Measurements from ENCODE around the gene CYB561.
A peak's percentile ranks its signal among the peaks of the same experiment; 100 is the strongest.

Gene CYB561

DNA sequence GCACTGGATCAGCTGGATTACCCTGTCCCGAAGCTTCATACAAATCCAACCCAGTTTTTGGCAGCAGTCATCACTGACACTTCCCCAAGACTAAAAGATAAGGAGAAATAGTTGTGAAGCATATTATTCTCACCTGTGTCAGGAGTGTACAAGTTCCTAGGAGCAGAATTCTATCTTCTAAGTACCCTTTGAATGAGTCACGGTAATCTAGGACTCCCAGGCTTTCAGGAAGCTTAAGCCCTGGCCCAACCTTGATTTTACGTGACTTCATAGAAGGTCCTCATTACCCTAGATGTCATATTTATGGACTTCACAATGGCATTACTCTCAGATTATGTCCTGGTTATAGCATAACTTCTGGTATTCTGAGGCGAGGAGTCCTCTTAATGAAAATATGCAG, 31.9 kb downstream of the CYB561 start:
- no peak for DNase-seq (ENCODE audit: low read depth in 1 of 2, low spot score in 1 of 2)

DNA sequence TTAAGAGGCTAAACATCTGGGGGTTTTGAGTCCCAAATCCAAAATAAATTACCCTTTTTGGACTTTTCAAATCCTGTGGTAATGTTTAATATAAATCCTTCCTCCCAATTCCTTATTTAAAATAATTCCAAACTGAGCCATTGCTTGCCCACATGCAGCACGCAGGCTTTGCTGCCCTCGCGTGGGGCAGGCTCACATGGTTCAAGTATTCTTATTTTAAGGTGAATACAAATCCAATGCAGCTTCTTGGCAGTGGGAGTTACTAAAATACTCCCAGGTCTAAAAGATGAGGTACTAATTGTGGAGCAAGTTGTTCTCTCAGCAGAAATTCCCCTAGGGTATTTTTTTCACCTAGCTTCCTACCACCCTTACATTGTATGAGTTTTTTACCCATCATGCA, 33.0 kb downstream of the CYB561 start:
- DNase-seq (ENCODE audit: low read depth in 1 of 2, low spot score in 1 of 2) = no peak

DNA sequence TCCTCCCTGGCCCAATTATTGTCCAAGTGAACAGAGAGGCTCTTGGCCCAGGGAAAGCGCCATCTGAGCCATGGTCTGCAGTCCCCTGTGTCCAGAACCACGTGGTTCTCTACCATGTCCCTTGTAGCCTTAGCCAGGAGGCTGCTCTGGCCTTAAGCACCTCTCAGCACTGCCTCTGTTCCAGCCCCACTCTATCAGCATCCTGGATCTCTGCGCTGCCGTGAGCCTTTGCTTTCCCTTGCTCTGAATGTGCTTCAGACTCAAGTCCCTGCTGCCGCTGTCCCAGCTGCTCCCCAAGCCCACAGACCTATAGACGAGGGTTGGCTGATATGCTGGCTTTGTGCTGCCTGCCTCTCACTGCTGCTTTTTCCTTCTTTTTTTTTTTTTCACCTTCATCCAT, 33.9 kb downstream of the CYB561 start:
- DNase-seq (ENCODE audit: low read depth in 1 of 2, low spot score in 1 of 2) = no peak

DNA sequence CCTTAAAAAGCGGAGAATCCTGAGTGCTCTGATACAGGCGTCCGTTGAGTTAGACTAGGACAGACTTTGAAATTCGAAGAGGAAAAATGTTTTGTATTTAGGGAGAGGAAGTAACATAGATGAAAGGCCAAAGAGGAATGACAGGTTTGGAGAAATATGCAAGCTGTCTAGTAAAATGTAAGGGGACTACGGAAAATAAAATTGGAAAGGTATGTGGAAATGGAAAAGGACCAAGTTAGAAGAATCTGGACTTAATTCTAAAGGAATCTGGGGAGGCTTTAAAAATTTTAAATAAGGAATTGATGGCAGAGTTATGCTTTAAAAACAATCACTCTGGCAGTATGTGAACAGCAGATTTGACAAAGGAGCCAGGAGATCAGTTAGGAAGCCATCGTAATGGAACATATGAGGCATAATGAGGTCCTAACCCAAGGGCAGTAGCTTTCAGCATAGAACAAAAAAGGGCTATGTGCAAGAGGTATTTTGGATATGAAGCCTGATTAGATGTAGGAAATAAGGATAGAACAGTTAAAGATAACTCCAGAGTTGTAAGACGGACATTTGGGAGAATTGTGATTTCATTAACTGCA, 38.3 kb downstream of the CYB561 start:
- no peak for DNase-seq (ENCODE audit: low read depth in 1 of 2, low spot score in 1 of 2)

DNA sequence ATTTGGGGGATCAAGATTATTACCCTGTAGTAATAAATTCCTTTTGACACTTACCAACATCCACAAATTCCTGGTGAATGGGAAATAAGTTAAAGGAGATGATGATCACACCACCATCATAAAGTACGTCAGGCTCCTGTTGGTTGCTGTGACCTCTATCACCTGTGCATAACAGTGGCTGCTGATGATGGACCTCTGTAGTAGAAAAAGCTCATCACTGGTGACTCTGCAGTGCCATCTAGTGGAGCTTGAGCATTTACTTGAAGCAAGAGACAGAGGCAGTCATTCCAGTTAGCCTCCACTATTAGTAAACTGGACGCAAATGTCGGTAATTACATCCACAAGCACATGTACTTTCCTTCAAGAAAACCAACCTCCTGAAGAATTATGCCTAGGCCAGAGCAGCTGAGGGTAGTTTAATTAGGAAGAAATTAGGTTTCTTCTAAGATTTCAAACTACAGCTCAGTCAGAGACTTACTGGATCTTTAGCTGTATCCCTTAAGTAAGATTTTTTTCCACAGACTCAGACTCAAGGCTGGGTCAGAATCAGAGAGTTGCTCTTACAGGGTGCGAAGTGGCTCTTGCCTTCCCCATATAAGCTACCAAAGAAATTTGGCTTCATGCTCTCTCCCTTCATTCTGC, 39.3 kb downstream of the CYB561 start:
- DNase-seq (ENCODE audit: low read depth in 1 of 2, low spot score in 1 of 2) = peak in 1 of 2 donors; percentile 79

DNA sequence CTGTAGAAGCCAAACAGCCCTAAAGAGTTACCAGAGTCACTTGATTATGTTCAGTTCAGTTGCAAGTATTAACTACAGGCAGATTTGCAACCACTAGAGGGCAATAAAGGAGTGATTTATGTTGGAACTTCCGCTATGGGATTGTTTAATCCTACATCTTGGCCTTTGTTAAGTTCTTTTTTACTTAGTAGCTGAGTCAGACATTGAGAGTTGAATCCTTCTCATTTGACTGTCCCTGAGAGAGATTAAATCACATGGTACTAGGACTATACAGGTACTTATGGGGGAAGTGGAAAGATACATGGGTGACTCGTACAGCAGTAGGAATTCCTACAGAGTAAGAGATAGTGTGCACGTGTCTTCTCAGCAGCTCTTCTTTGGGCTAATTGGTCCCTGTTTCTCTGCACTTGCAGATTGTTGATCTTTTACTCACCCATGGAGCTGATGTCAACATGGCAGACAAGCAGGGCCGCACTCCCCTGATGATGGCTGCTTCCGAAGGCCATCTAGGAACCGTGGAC, 40.3 kb downstream of the CYB561 start:
- no peak for DNase-seq (ENCODE audit: low read depth in 1 of 2, low spot score in 1 of 2)

DNA sequence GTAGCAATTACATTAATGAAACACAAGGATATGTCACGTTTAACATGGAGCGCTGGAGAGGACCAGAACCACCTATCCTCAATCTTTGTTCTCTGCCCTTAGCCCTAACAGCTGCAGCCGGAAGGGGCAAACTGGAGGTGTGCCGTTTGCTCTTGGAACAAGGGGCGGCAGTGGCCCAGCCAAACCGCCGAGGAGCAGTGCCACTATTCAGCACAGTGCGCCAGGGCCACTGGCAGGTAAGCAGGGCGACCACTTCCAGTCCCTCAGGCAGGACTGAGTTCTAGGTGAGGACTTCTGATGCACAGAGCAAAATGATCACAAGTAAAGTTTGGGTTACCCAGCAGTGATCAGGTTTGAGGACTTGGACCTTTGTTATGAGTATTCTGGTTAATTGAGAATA, 41.1 kb downstream of the CYB561 start:
- no peak for DNase-seq (ENCODE audit: low read depth in 1 of 2, low spot score in 1 of 2)

DNA sequence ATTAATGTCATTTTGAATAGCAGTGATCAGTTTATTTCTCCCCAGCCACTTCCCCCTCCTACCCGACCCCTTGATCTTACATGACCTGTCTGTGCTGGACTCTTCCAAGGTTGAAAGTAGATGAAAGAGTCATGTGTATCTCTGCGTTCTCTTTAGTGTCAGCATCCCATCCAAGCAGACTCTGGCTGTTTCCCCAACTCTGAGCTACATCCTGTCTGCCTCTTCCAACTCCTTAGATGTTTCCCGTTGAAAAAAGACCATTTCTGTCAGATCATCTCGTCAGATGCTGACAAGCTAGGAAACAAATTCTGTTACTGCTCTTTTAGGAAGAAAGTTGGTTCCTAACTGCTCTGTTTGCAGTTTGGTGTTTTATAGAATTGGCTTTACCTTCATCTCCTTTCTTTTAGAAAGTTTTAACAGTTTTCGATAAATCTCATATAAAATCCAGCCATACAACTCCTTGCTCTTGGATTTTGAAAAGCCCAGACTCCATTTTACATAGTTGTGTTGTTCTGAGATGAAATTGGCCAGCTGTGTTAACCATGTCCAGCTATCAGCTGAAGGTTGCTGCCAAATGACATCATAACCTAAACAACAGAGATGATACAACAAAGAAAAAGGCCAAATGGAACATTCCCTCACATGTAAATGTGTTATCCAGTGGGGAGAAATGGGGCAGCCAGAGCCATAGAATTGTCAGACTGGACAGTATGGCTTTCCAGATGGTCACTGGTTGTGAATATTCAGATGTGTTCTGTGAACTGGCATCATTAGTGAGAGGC, 43.5 kb downstream of the CYB561 start:
- no peak for DNase-seq (ENCODE audit: low read depth in 1 of 2, low spot score in 1 of 2)

DNA sequence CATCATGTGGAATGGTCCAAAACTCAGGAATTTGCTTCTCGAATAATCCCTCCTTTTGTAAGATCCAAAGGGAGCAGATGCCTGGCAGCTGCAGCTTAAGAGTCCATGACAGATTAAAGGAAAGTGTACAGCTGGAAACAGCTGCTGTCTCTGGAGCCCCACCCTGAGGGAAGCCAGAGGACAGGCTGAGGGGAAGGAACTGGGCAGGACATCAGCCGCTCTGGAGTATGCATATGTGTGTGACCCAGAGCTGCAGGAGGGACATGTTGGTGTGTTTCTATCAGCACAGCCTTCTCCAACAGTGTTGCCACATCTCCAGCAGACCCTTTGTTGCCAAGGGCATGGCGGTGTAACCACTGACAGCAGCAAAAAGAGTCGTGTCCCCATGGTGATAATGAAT, 46.2 kb downstream of the CYB561 start:
- no peak for DNase-seq (ENCODE audit: low read depth in 1 of 2, low spot score in 1 of 2)

DNA sequence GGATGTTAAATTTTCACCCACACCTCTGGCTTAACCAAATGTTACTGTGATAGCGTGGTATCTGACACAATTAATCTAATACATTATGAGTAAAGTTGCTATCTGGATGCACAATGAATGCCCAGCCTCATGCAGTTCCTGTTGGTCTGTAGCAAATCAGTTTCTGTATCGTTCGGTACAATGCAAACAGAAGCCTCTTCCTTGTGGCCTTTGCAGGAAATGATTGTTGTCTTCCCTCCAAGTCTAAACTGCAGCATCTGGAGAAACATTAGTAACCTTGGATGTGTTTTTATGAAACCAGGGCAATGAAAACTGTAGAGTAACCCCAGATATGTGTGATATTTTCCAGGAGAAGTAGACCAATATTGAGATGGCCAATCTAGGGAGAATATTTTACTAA, 46.8 kb downstream of the CYB561 start:
- DNase-seq (ENCODE audit: low read depth in 1 of 2, low spot score in 1 of 2) = no peak

DNA sequence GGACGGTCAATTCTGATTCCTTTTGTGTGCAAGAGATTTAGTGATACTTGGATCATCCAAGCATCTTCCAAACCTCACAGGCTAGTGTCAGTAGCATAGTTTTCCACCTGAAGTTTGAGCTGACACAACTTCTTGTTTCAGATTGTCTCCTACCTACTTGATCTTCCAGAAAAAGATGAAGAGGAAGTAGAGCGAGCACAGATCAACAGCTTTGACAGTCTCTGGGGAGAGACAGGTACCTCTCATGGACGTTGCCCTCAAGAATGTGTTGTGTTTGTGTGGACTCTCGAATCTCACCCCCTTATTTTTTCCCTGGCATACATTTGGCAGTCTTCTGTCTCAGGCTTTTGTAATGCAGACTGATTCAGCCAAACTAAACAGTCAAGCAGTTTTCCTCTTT, 47.4 kb downstream of the CYB561 start:
- no peak for DNase-seq (ENCODE audit: low read depth in 1 of 2, low spot score in 1 of 2)

DNA sequence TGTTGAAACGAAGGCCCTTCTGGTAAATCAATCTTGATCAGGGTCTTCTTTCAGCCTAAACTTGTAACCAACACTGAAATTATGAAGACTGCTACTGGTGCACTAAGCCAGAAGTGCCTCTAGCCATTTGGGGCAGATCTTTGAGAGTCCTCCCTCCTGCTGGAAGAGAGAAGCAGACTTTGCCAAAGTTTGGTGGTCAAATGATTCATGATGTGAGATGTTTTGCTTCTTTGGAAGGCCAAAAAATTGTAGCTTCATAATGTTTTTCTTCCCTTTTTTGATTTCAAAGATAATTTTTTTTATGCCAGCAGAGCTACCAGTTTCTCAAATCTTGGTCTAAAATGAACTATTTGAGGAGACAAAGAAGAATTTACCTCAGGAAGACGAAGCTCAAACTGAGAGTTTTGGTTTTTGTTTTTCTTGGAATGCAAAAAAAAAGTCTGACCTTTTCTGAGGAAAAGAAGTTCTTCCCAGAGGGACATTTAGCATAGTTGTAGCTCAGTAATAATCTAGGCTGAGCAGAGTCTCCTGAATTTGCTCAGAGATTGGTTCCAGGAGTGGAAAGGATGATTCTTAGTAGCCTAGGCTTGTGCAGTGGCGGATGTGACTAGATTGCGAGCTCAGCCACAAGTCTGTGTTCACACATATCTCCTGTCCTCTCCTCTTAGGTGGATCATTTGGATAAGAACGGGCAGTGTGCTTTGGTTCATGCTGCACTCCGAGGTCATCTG, 50.9 kb downstream of the CYB561 start:
- DNase-seq (ENCODE audit: low read depth in 1 of 2, low spot score in 1 of 2) = no peak

DNA sequence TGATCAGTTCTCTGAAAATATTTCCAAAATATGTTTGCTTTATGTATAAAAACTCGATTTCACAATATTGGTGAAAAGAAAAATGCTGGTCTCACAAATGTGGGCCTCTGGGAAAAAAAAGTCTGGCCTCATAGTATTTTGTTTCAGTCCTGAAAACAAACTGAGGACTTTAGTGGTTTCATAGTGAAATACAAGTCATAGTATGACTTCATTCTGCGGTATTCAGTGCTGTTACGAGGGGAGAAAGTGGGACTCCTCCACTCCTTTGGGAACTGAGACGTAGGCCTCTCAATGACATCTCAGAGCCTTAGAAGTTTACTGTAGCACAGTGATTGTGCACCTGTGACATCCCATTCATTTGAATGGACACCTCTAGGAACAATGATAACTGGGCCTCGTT, 56.0 kb downstream of the CYB561 start:
- DNase-seq (ENCODE audit: low read depth in 1 of 2, low spot score in 1 of 2) = no peak

DNA sequence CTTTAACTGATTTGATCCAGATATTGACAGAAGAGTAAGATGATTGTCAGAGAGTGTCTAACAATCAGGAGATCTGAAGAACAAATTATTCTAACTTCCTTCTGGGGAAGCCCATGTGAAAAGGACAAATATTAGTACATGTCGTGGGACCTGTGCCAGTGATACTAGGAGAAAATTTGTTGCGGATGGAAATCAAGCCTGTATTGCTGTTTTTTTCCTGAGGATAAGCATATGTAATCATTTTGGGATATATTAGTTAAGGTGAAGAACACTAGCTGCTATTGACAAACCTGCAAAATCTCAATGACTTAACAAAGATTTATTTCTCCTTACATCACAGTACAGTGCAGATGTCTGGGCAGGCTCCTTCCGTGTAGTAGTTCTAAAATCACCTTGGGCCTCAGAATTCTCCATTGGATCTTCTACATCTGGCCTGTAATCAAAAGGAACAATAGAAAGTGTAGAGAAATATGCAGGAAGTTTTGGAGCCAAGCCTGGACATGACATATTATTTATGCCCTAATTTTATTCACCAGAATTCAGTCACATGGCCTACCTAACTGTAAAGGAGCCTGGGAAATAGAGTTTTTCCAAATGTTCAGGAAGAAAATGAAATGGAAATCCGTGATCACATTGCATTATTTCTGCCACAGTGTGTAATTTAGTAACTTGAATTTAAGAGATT, 58.3 kb downstream of the CYB561 start:
- no peak for DNase-seq (ENCODE audit: low read depth in 1 of 2, low spot score in 1 of 2)

DNA sequence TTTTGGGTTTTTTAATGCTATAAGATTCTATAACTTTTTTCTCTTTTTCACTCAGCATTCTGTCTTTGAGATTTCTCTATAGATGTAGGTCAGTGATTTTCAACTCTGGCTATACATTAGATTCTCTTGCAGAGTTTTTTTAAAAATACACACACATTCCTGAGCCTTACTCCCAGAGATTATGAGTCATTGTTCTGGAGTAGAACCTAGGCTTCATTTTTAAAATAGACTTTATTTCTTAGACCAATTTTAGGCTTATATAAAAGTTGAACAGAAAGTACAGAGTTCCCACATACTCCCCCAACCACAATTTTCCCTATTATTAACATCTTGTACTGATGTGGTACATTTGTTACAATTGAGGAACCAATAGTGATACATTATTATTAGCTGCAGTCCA, 63.3 kb downstream of the CYB561 start:
- no peak for DNase-seq (ENCODE audit: low read depth in 1 of 2, low spot score in 1 of 2)

All from activated CD4-positive, alpha-beta T cell treated with anti-CD3 and anti-CD28 coated beads, Interleukin-2, amount 50 U/mL, for 24 hours (primary cell).